GM21381 (cell line): ENCODE measurements around the gene CAPN2.

Experiments used
- ATAC-seq: cut with Tn5 transposase; IDR thresholded peaks from one replicate; pipeline ENCODE4 v1.9.1; 2021; ENCODE audit warnings: mild to moderate bottlenecking, moderate library complexity; ENCODE audit not compliant: unreplicated experiment

The CAPN2 gene

GRCh38 chr1:223758734-223759133, 46.4 kb downstream of the CAPN2 start:
- no peak for ATAC-seq

GRCh38 chr1:223759273-223759672, 46.9 kb downstream of the CAPN2 start:
- no peak for ATAC-seq

GRCh38 chr1:223760833-223761232, 48.5 kb downstream of the CAPN2 start:
- ATAC-seq, result no peak

- no peak for ATAC-seq
Measured at GRCh38 chr1:223761411-223761810, 49.1 kb downstream of the CAPN2 start.

GRCh38 chr1:223763251-223763650, 50.9 kb downstream of the CAPN2 start:
- ATAC-seq, result no peak

- ATAC-seq, result no peak
Measured at GRCh38 chr1:223763881-223764280, 51.5 kb downstream of the CAPN2 start.

GRCh38 chr1:223765036-223765718, 52.8 kb downstream of the CAPN2 start:
- ATAC-seq, result no peak

- ATAC-seq, result no peak
Measured at GRCh38 chr1:223765719-223766340, 53.5 kb downstream of the CAPN2 start.

- ATAC-seq, result no peak
Measured at GRCh38 chr1:223770621-223771315, 58.4 kb downstream of the CAPN2 start.

- ATAC-seq, result no peak
Measured at GRCh38 chr1:223771469-223771813, 59.1 kb downstream of the CAPN2 start.

- ATAC-seq, result no peak
Measured at GRCh38 chr1:223771814-223772770, 59.8 kb downstream of the CAPN2 start.

- ATAC-seq, result no peak
Measured at GRCh38 chr1:223772771-223773160, 60.4 kb downstream of the CAPN2 start.

- no peak for ATAC-seq
Measured at GRCh38 chr1:223774134-223774814, 61.9 kb downstream of the CAPN2 start.

- ATAC-seq, result no peak
Measured at GRCh38 chr1:223775054-223775453, 62.7 kb downstream of the CAPN2 start.

GRCh38 chr1:223775711-223776074, 63.4 kb downstream of the CAPN2 start:
- ATAC-seq, result no peak

GRCh38 chr1:223776075-223776814, 63.9 kb downstream of the CAPN2 start:
- ATAC-seq, result no peak

GRCh38 chr1:223776826-223777454, 64.6 kb downstream of the CAPN2 start:
- no peak for ATAC-seq

- ATAC-seq, result no peak
Measured at GRCh38 chr1:223780318-223780717, 68.0 kb downstream of the CAPN2 start.

- ATAC-seq, result no peak
Measured at GRCh38 chr1:223780949-223781348, 68.6 kb downstream of the CAPN2 start.
